ENCODE measurements around the gene IL17D.
"Not testable (repeated sequence)": the region's sequence is repeated elsewhere in the genome, so short reads cannot be mapped to it uniquely, and the experiment has no call there.

Gene IL17D

DNA sequence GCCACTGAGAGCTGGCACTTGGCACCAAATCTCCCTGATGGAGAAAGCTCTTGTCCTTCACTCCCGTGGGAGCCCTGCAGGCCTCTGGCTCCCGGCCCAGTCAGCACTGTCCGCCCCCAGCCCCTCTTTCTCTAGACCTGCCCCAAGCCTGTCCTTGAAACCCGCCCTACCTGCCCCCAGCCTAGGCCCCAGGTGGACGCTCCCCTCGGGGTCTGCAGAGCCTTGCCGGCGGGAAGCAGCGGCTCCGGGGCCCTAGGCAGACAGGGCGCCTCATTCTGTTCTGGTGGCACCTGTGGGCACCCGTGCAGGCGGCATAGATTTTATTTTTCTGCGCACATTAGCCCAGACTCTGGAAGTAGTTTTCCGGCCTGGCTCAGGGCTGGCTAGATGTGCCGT is 17.6 kb downstream of the IL17D start:
- DNase-seq: no peak

DNA sequence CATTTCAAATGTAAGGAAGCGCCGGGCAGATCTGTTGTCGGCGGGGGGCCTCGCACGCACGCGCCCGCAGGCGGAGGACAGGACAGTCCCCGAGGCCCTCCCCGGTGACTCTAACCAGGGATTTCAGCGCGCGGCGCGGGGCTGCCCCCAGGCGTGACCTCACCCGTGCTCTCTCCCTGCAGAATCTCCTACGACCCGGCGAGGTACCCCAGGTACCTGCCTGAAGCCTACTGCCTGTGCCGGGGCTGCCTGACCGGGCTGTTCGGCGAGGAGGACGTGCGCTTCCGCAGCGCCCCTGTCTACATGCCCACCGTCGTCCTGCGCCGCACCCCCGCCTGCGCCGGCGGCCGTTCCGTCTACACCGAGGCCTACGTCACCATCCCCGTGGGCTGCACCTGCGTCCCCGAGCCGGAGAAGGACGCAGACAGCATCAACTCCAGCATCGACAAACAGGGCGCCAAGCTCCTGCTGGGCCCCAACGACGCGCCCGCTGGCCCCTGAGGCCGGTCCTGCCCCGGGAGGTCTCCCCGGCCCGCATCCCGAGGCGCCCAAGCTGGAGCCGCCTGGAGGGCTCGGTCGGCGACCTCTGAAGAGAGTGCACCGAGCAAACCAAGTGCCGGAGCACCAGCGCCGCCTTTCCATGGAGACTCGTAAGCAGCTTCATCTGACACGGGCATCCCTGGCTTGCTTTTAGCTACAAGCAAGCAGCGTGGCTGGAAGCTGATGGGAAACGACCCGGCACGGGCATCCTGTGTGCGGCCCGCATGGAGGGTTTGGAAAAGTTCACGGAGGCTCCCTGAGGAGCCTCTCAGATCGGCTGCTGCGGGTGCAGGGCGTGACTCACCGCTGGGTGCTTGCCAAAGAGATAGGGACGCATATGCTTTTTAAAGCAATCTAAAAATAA is 18.2 kb downstream of the IL17D start:
- DNase-seq: peak; percentile 39

DNA sequence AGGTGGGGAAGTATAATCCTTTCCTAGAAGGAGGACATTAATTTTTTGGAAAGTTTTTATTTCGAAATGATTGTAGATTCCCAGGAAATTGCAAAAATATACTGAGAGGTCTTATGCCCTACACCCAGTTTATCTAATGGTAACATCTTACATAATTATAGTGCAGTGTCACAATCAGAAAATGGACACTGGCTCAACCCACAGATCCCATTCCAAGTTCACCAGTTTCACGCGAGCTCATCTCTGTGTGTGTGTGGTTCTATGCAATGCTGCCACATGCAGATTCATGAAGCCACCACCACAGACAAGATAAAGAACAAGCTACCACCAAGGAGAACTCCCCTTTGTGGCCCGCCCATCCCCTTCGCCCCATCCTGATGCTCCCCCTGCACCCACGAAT is 24.4 kb downstream of the IL17D start:
- no peak for DNase-seq

DNA sequence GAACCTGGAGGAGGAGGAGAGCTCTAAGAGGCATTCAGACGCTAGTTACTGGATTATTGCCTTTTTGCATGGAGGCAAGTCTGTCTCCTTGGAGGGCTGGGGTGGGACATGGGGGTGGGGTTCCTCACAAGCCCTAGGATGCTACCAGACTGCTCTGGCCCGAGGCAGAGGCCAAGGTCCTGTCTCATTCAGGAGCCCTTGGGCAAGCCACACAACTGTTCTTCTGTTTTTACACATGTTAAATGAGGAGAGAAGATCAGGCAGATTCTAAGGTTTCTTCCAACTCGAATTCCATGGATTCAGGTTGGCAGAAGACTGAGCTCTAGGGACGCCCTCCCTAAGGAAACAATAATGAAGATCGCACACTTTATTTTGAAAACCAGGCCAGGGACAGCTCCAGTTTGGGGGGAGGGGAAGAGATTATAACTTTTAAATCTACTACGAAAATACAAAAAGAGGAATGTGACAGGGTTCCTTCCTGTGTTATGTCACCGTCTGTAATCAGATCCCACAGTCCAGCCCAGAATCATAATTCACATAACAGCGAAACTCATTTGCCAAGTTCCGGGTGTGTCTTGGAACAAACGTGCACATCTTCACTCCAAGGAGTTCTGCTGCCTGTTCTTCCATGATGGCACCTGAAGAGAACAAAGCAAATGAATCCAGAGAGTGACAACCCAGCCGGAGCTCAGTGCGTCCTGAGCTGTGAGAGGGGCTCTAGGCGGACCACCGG is 25.2 kb downstream of the IL17D start:
- no peak for DNase-seq

DNA sequence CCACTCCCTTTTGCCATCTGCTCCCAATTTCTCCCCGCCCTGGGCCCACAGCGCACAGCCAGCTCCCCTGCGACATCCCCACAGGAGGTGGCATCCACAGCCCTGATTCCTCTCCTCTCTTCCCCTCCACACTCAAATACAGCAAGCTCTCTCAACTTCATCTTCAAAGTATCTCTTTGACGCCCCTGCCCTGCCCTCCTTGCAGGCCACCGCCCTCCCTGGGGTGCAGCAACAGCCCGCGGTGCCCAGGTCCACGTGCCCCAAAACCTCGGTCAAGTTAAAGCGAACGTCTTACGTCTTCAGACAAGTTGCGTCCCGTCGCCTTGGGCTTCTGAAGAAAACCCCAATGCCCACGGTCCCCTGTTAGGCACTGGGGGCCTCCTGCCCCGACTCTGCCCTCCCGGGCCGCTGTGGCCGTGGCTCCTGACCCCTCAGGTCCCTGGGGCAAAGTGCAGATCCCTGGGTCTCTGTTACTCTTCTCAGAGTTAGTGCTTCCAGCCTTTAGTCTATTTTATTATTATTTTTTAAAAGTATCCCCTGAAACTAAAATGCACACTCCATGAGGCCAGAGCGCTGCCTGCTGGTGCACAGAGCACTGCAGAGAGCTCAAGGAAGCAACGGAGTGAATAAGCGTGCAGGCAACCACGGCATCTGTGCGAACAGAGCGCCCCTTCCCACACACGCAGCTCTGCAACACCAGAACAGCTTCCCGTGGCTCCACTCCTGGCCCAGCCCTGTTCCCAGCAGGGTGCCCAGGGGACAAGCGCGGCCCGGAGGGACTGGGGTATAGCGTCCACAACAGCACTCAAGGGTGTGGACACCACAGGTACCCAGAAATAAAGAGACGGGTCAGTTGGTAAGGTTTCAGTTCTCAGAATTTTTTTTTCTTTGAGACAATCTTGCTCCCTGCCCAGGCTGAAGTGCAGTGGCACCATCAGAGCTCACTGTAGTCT is 26.4 kb downstream of the IL17D start:
- DNase-seq: no peak

DNA sequence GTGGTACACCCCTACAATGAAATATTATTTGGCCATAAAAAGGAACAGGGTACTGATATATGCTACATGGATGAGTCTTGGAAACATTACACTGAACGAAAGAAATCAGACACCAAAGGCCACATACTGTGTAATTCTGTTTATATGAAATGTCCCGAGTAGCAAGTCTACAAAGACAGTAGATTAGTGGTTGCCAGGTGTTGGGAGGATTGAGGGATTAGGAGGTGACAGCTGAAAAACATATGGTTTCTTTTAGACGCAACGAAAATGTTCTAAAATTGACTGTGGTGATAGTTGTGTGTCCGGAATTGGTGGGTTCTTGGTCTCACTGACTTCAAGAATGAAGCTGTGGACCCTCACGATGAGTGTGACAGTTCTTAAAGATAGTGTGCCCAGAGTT is 35.1 kb downstream of the IL17D start:
- DNase-seq: no peak

DNA sequence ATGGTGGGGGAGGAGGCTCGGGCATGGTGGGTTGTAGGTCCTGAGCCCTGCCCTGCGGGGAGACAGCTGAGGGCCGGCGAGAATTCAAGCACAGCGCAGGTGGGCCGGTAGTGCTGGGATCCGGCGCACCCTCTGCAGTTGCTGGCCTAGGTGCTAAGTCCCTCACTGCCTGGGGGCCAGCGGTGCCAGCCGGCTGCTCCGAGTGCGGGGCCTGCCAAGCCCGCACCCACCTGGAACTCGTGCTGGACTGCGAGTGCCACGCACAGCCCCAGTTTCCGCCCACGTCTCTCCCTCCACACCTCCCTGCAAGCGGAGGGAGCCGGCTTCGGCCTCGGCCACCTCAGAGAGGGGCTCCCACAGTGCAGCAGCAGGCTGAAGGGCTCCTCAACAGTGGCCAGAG is 36.5 kb downstream of the IL17D start:
- no peak for DNase-seq

DNA sequence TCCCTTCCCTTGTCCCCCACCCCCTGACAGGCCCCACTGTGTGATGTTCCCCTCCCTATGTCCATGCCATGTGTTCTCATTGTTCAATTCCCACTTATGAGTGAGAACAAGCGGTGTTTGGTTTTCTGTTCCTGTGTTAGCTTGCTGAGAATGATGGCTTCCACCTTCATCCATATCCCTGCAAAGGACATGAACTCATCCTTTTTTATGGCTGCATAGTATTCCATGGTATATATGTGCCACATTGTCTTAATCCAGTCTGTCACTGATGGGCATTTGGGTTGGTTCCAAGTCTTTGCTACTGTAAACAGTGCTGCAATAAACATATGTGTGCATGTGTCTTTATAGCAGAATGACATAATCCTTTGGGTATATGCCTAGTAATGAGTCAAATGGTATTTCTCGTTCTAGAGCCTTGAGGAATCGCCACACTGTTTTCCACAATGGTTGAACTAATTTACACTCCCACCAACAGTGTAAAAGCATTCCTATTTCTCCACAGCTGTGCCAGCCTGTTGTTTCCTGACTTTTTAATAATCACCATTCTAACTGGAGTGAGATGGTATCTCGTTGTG is 40.4 kb downstream of the IL17D start:
- DNase-seq: not testable (repeated sequence)

DNA sequence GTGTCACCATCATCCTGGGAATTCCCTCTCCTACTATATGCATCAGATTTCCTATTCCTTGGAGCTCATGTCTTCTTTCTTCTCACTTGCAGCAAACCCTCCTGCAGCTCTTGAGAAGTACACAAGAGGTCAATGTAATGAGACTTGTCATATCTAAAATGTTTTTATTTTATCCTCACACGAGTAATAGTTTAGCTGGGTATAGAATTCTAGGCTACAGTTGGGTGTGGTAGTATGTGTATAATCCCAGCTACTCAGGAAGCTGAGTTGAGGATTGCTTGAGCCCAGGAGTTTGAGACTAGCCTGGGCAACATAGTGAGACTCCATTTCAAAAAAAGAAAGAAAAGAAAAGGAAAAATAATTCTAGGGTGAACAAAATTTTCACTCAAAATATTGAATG is 45.9 kb downstream of the IL17D start:
- no peak for DNase-seq

DNA sequence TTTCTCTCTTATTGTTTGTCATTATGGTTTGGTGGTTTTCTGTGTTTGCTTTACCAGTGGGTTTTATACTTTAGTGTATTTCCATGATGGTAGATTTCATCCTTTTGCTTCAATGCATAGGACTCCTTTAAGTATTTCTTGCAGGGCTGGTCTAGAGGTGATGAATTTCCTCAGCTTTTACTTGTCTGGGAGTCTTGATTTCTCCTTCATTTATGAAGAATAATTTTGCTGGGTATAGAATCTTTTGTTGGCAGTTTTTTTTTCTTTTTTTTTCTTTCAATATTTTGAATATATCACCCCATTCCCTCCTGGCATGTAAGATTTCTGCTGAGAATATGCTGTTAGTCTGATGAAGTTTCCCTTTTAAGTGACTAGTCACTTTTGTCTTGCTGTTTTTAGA is 50.5 kb downstream of the IL17D start:
- DNase-seq: no peak

DNA sequence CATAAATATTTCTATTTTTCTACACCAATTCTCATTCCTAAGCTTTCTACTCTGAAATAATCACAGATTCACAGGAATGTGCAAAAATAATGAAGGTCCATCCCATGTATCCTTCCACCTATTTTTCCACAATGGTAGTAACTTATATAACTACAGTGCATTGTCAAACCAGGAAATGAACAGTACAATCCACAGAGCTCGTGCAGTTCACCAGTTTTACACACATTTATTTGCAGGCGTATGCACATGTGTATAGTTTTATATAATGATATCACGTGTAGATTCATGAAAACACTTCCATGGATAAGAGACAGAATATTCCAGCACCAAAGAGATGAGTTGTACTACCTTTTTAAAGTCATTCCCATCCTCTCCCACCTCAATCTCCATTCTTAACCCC is 57.4 kb downstream of the IL17D start:
- DNase-seq: no peak

DNA sequence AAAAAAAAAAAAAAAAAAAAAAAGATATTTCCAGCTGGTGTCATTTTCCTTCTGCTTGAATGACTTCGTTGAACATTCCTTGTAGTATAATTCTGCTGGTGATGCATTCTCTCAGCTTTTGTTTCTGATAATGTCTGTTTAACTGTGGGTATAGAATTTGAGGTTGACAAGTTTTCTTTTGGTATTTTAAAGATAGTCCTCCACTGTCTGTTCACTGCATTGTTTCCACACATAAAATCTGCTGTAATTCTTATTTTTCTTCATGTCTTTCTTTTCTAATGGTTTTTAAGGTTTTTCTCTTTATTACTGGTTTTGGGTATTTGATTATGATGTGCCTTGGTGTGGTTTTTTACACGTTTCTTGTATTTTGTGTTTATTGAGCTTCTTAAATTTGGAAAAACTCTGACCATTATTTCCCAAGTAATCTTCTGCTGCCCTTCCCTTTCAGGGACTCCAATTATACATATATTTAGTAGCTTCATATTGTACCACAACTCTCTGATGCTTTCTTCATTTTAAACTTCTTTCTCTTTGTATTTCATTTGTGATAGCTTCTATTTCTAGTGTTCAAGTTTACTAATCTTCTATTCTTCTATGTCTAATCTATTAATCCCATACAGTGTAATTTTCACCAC is 63.9 kb downstream of the IL17D start:
- no peak for DNase-seq

DNA sequence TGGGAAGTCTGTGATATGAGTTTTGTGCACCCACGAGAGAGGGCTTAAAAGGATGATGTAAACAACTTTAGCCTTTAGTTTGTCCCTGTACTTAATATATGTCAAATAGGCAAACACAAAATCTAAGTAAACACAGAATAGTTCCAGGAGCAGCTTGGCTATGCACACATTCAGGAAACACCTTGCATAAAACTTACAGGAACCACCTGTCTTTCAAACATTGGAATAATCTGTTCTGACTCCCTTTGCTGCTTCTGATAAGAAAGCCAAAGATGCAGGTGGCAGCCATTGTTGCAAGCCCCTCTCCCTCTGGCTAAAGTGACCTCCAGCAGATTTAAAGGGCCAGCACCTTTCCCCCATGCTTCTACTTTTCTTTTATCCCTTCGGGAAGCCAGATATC is 65.6 kb downstream of the IL17D start:
- DNase-seq: no peak

DNA sequence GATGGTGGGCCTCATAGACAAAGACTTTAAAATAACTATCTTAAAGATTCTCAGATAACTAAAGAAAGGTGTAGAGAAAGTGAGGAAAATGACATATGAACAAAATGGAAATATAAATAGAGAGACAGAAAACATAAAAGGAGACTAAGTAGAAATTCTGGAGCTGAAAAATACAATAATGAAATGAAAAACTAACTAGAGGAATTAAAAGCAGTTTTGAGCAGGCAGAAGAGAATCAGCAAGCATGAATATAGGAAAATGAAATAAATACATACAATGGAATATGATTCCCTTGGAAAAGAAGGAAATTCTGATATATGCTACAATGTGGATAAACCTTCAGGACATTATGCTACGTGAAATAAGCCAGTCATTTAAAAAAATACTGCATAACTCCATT is 66.3 kb downstream of the IL17D start:
- DNase-seq: no peak

Data from DMS153 (cell line).